HG03159 (cell line): ENCODE measurements around the gene ABR.
"Not testable (repeated sequence)": the region's sequence is repeated elsewhere in the genome, so short reads cannot be mapped to it uniquely, and the experiment has no call there.

Experiments
- ATAC-seq: cut with Tn5 transposase; IDR thresholded peaks from one replicate; pipeline ENCODE4 v1.9.1; 2021; ENCODE audit warnings: mild to moderate bottlenecking, moderate library complexity; ENCODE audit not compliant: unreplicated experiment

Gene ABR

GRCh38 chr17:1073963-1074625, 105.7 kb downstream of the ABR start:
- ATAC-seq: not testable (repeated sequence)

- no peak for ATAC-seq
These were observed 106.4 kb downstream of the ABR start for GRCh38 chr17:1073241-1073962.

- ATAC-seq: no peak
These were observed 107.2 kb downstream of the ABR start for GRCh38 chr17:1072551-1072961.

DNA sequence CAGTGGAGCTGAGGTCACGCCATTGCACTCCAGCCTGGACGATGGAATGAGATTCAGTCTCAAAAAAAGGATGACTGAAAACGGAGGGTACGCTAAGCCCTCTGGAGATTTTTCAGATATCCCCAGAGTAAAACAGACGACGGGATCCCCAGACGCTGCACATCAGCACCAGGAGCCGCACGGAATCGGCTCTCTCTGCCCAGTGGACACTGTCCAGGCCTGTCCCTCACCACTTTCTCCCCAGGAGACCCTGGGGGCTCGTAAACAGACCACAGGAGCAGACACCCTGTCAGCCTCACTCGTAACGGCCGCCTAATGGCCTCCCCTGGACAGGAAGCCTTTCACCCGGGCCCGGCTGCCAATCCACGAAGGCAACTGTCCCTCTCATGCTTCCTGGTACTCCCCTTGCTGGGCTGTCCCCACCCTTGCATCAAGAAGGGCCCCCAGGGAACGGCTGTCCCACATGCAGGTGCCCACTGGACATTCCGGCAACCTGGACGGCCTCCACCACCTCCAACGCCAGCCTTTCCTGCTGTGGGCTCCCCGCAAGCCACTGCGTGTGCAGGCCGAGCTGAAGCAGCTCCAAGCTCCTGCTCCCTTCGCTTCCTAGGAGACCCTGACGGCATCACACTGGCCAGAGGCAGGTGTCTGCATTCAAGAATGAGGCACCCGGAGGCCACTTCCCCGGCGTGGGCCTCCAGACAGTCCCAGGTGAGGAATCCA, 108.5 kb downstream of the ABR start:
- no peak for ATAC-seq

DNA sequence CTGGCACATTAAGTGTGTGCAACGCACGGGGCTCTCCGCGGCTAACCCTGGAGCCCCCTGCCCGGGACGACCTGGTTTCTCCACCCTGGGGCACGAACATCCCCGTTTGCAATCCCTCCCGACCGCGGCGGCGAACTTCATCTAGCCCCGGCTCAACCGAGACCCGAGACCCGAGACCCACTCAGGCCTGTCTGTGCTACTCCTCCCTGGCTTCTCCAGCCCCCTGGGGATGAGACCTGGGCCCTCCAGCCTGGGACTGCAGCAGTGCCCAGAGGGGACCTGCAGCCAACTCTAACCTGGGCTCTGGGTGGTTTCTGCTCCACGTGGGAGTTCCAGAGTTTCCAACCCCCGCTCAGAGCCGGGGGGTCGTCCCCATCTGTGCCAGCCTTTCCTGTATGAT, 109.4 kb downstream of the ABR start:
- no peak for ATAC-seq

GRCh38 chr17:1069847-1070246, 109.9 kb downstream of the ABR start:
- no peak for ATAC-seq

GRCh38 chr17:1068356-1068755, 111.4 kb downstream of the ABR start:
- ATAC-seq: no peak

- no peak for ATAC-seq
These were observed 112.4 kb downstream of the ABR start for GRCh38 chr17:1067282-1067956.

DNA sequence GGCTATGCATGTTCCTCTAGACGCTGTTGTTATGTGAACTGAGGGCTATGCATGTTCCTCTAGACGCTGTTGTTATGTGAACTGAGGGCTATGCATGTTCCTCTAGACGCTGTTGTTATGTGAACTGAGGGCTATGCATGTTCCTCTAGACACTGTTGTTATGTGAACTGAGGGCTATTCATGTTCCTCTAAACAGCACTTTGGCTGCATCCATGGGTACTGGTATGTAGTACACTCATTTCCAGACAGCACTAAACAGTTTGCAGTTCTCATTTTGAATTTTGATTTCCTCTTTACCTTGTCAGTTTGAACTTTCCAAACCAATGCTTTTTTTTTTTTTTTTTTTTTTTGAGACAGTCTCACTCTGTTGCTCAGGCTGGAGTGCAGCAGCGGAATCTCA, 114.4 kb downstream of the ABR start:
- not testable (repeated sequence) for ATAC-seq

- ATAC-seq: no peak
These were observed 118.8 kb downstream of the ABR start for GRCh38 chr17:1060991-1061390.

- no peak for ATAC-seq
These were observed 120.5 kb downstream of the ABR start for GRCh38 chr17:1059131-1059795.

DNA sequence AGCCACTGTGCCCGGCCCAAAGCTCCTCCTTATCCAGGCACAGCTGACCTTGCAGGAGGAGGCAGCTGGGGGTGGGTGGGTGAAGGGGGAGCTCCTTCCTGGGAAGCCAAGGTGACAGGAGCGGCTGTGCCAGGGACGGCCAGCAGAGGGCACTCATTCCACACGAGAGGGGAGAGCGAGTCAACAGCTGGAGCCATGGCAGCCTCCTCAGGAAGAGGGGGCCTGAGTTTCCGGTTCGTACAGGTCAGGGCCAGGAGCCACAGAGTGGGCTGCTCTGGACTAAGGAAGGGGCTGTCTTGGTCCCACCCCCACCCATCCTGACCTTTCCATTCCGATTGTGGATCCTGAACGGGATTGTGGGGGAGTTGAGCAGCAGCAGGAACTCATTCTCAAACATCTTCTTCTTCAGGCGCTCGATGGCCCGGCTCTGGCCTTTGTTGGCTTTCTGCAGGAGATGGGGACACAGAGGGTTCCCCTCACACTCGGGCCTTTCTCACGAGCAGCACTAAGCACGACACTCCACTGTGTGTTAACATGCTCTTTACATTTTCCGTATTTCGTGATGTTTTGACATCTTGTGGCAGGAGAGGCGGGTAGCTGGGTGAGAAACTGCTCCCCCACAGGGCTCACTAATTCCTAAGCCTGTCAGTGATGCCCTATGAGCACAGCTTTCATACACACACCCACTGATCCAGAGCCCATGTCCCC, 121.2 kb downstream of the ABR start:
- no peak for ATAC-seq

GRCh38 chr17:1056761-1057160, 123.0 kb downstream of the ABR start:
- no peak for ATAC-seq

GRCh38 chr17:1055751-1056645, 123.8 kb downstream of the ABR start:
- no peak for ATAC-seq

- ATAC-seq: no peak
These were observed 124.5 kb downstream of the ABR start for GRCh38 chr17:1055231-1055630.

GRCh38 chr17:1054656-1055055, 125.1 kb downstream of the ABR start:
- ATAC-seq: no peak

DNA sequence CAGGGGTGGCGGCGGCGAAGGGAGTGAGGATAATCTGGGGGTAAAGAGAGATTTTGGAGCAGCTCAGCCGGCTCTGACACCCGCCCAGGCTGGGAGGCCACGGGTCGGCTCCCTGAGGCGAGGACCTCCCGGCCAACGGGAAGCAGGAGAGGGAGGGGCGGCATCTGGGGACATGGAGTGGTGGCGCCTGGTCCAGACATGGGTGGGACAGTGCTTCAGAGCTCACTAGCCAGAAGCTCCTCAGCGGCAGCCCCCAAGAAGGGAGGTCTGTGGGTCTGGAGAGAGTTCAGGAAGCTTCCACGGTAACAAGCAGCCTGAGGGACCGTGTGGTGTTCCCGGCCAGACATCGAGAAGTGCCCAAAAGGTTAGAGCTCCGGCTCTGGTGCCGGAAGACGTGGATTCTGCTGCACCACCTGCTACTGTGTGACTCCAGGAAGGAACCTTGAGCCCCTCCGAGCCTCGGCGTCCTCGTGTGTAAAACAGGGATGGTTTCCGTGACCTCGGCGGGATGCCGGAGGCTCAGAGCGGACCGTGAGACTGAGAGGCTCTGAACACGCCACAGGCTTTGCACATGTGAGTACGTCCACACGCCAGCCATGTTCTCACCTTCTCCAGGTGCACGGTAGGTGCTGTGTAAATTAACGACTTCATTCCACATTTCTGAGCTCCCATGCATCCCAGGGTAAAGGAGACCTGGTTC, 126.0 kb downstream of the ABR start:
- ATAC-seq: no peak
